A549 (cell line): ENCODE measurements around the gene TBC1D10A.

Source experiments
- ATOH8 ChIP-seq: fragments of 250-450 bp; sonication (Bioruptor Pico); IDR thresholded peaks from 2 replicates; pipeline ENCODE4 v1.5.0; 2020; ENCODE audit warnings: low read depth, mild to moderate bottlenecking, moderate library complexity
- BHLHE40 ChIP-seq: IDR thresholded peaks from 2 replicates; pipeline ENCODE4 v1.6.1; 2012; ENCODE audit warnings: low read depth, low read length, inconsistent platforms
- CEBPB ChIP-seq, 2 experiments: fragments of >200 bp in 1 of 2; sonication (Bioruptor Twin) in 1 of 2; formaldehyde crosslinking in 1 of 2; IDR thresholded peaks; 2 replicates each; pipeline ENCODE4 v1.6.1; 2012 to 2016
- CHD4 ChIP-seq: fragments of 200-600 bp; sonication (generic); IDR thresholded peaks from 2 replicates; pipeline ENCODE4 v1.6.1; 2016; ENCODE audit warnings: antibody characterized with exemption, mild to moderate bottlenecking, borderline replicate concordance
- CTCF ChIP-seq: fragments of >200 bp; sonication (Bioruptor Twin); formaldehyde crosslinking; IDR thresholded peaks from 3 replicates; pipeline ENCODE4 v1.5.1; 2016
- ELK1 ChIP-seq: fragments of 150-350 bp; IDR thresholded peaks from 2 replicates; pipeline ENCODE4 v1.6.1; 2014; ENCODE audit warnings: low read depth, mild to moderate bottlenecking, low read length
- EP300 ChIP-seq, 2 experiments: fragments of >200 bp; sonication (Bioruptor Twin); formaldehyde crosslinking; IDR thresholded peaks; 2 replicates in 1 of 2; 3 replicates in 1 of 2; pipeline ENCODE4 v1.6.1; 2016 to 2017
- FOSL2 ChIP-seq, 2 experiments: fragments of 450-650 bp in 1 of 2; fragments of >200 bp in 1 of 2; sonication (Bioruptor Twin) in 1 of 2; formaldehyde crosslinking; IDR thresholded peaks; 2 replicates each; pipeline versions ENCODE4 v1.5.0 to v1.6.1; 2016 to 2020; ENCODE audit warnings: mild to moderate bottlenecking in 1 of 2, moderate library complexity in 1 of 2
- PBX3 ChIP-seq: IDR thresholded peaks from 2 replicates; pipeline ENCODE4 v1.6.1; 2012
- POLR2A ChIP-seq: IDR thresholded peaks from 2 replicates; pipeline ENCODE4 v1.6.1; 2012; ENCODE audit warnings: mild to moderate bottlenecking, low read length
- REST ChIP-seq: fragments of 200-600 bp; sonication (generic); IDR thresholded peaks from 2 replicates; pipeline ENCODE4 v1.6.1; 2016; ENCODE audit warnings: antibody characterized with exemption, mild to moderate bottlenecking, moderate library complexity
- SMC3 ChIP-seq: fragments of >200 bp; sonication (Bioruptor Twin); formaldehyde crosslinking; IDR thresholded peaks from 3 replicates; pipeline ENCODE4 v1.6.1; 2018; ENCODE audit warnings: inconsistent platforms
- SREBF2 ChIP-seq: fragments of 450-650 bp; IDR thresholded peaks from 2 replicates; pipeline ENCODE4 v1.6.1; 2014; ENCODE audit warnings: mild to moderate bottlenecking, moderate library complexity

GRCh38 chr22:30373331-30374325 lies 46.9 kb upstream of the TBC1D10A start:
- TF ChIP-seq CTCF: no peak
- TF ChIP-seq SREBF2: no peak
- TF ChIP-seq BHLHE40: no peak
- TF ChIP-seq ELK1: no peak
- no peak for TF ChIP-seq FOSL2 (IDR thresholded peaks at IDR 0.05)
- no peak for TF ChIP-seq FOSL2 (CRISPR knock-in tag; IDR thresholded peaks at IDR 0.05)
- TF ChIP-seq SMC3: no peak
- no peak for TF ChIP-seq EP300 (IDR thresholded peaks at IDR 0.05)
- no peak for TF ChIP-seq REST
- TF ChIP-seq ATOH8 (CRISPR knock-in tag): no peak
- no peak for TF ChIP-seq PBX3
- no peak for TF ChIP-seq CHD4
- no peak for TF ChIP-seq POLR2A
- TF ChIP-seq CEBPB (IDR thresholded peaks at IDR 0.05): no peak
